ENCODE measurements around the gene ANKIB1.

Gene ANKIB1

GRCh38 chr7:92293896-92294590 lies 48.3 kb downstream of the ANKIB1 start:
- Histone ChIP-seq H3K4me1 (ENCODE audit: control insufficient read depth, insufficient read depth, low read length) (peaks cover 19% of the 10 kb centered on the region), H3K27ac (ENCODE audit: low read depth, low read length) (no peak overlapping the region), H3K27me3 (ENCODE audit: control insufficient read depth, insufficient read depth, low read length) (no peaks in the 10 kb centered on the region), H3K36me3 (ENCODE audit: control insufficient read depth, insufficient read depth, low read length) (0 out of 2 replicates have a peak, but pooled peaks cover 4% of the 10 kb centered on the region), H3K4me3 (ENCODE audit: low read depth, low read length) (no peak overlapping the region), H3K9me3 (ENCODE audit: control insufficient read depth, insufficient read depth, low read depth, low read length) (no peaks in the 10 kb centered on the region), H3K9ac (ENCODE audit: low read length) (no peak overlapping the region)

GRCh38 chr7:92295391-92295790 lies 49.6 kb downstream of the ANKIB1 start:
- H3K27ac ChIP-seq (ENCODE audit: low read depth, low read length), result no peak overlapping the region
- H3K27me3 ChIP-seq (ENCODE audit: control insufficient read depth, insufficient read depth, low read length), result no peaks in the 10 kb centered on the region
- H3K36me3 ChIP-seq (ENCODE audit: control insufficient read depth, insufficient read depth, low read length), result peaks cover 4% of the 10 kb centered on the region; the same call in 1 of the 2 replicates
- no peak overlapping the region for H3K9ac ChIP-seq (ENCODE audit: low read length)
- H3K4me1 ChIP-seq (ENCODE audit: control insufficient read depth, insufficient read depth, low read length), result peaks cover 19% of the 10 kb centered on the region
- H3K9me3 ChIP-seq (ENCODE audit: control insufficient read depth, insufficient read depth, low read depth, low read length), result no peaks in the 10 kb centered on the region
- H3K4me3 ChIP-seq (ENCODE audit: low read depth, low read length), result no peak overlapping the region

GRCh38 chr7:92296235-92296634 lies 50.5 kb downstream of the ANKIB1 start:
- H3K27ac ChIP-seq (ENCODE audit: low read depth, low read length), result no peak overlapping the region
- H3K9me3 ChIP-seq (ENCODE audit: control insufficient read depth, insufficient read depth, low read depth, low read length), result no peaks in the 10 kb centered on the region
- H3K27me3 ChIP-seq (ENCODE audit: control insufficient read depth, insufficient read depth, low read length), result no peaks in the 10 kb centered on the region
- H3K36me3 ChIP-seq (ENCODE audit: control insufficient read depth, insufficient read depth, low read length), result peaks cover 4% of the 10 kb centered on the region; the same call in 1 of the 2 replicates
- no peak overlapping the region for H3K9ac ChIP-seq (ENCODE audit: low read length)
- H3K4me3 ChIP-seq (ENCODE audit: low read depth, low read length), result no peak overlapping the region
- H3K4me1 ChIP-seq (ENCODE audit: control insufficient read depth, insufficient read depth, low read length), result peaks cover 19% of the 10 kb centered on the region

GRCh38 chr7:92296880-92297445 lies 51.2 kb downstream of the ANKIB1 start:
- H3K9ac ChIP-seq (ENCODE audit: low read length), result no peak overlapping the region
- H3K36me3 ChIP-seq (ENCODE audit: control insufficient read depth, insufficient read depth, low read length), result peaks cover 4% of the 10 kb centered on the region; the same call in 1 of the 2 replicates
- no peaks in the 10 kb centered on the region for H3K9me3 ChIP-seq (ENCODE audit: control insufficient read depth, insufficient read depth, low read depth, low read length)
- no peak overlapping the region for H3K4me3 ChIP-seq (ENCODE audit: low read depth, low read length)
- H3K27me3 ChIP-seq (ENCODE audit: control insufficient read depth, insufficient read depth, low read length), result no peaks in the 10 kb centered on the region
- H3K4me1 ChIP-seq (ENCODE audit: control insufficient read depth, insufficient read depth, low read length), result peaks cover 19% of the 10 kb centered on the region
- H3K27ac ChIP-seq (ENCODE audit: low read depth, low read length), result no peak overlapping the region

- Histone ChIP-seq H3K27me3 (ENCODE audit: control insufficient read depth, insufficient read depth, low read length) (no peaks in the 10 kb centered on the region), H3K27ac (ENCODE audit: low read depth, low read length) (no peak overlapping the region), H3K9me3 (ENCODE audit: control insufficient read depth, insufficient read depth, low read depth, low read length) (no peaks in the 10 kb centered on the region), H3K36me3 (ENCODE audit: control insufficient read depth, insufficient read depth, low read length) (peaks cover 4% of the 10 kb centered on the region; the same call in 1 of the 2 replicates), H3K9ac (ENCODE audit: low read length) (no peak overlapping the region), H3K4me1 (ENCODE audit: control insufficient read depth, insufficient read depth, low read length) (peaks cover 19% of the 10 kb centered on the region), H3K4me3 (ENCODE audit: low read depth, low read length) (no peak overlapping the region)
These were observed 52.0 kb downstream of the ANKIB1 start for GRCh38 chr7:92297736-92298135.

- Histone ChIP-seq H3K9me3 (ENCODE audit: control insufficient read depth, insufficient read depth, low read depth, low read length) (no peaks in the 10 kb centered on the region), H3K4me1 (ENCODE audit: control insufficient read depth, insufficient read depth, low read length) (no peaks in the 10 kb centered on the region), H3K27me3 (ENCODE audit: control insufficient read depth, insufficient read depth, low read length) (no peaks in the 10 kb centered on the region), H3K36me3 (ENCODE audit: control insufficient read depth, insufficient read depth, low read length) (peaks cover 6% of the 10 kb centered on the region; the same call in 1 of the 2 replicates), H3K27ac (ENCODE audit: low read depth, low read length) (no peak overlapping the region), H3K4me3 (ENCODE audit: low read depth, low read length) (no peak overlapping the region), H3K9ac (ENCODE audit: low read length) (no peak overlapping the region)
These were observed 58.0 kb downstream of the ANKIB1 start for GRCh38 chr7:92303761-92304160.

- Histone ChIP-seq H3K4me1 (ENCODE audit: control insufficient read depth, insufficient read depth, low read length) (no peaks in the 10 kb centered on the region), H3K4me3 (ENCODE audit: low read depth, low read length) (no peak overlapping the region)
These were observed 58.7 kb downstream of the ANKIB1 start for GRCh38 chr7:92304406-92304893.

GRCh38 chr7:92306153-92306552 lies 60.4 kb downstream of the ANKIB1 start:
- no peaks in the 10 kb centered on the region for H3K9me3 ChIP-seq (ENCODE audit: control insufficient read depth, insufficient read depth, low read depth, low read length)
- H3K27ac ChIP-seq (ENCODE audit: low read depth, low read length), result no peak overlapping the region
- peaks cover 6% of the 10 kb centered on the region; the same call in 1 of the 2 replicates for H3K36me3 ChIP-seq (ENCODE audit: control insufficient read depth, insufficient read depth, low read length)
- no peak overlapping the region for H3K4me3 ChIP-seq (ENCODE audit: low read depth, low read length)
- H3K4me1 ChIP-seq (ENCODE audit: control insufficient read depth, insufficient read depth, low read length), result no peaks in the 10 kb centered on the region
- H3K9ac ChIP-seq (ENCODE audit: low read length), result no peak overlapping the region
- no peaks in the 10 kb centered on the region for H3K27me3 ChIP-seq (ENCODE audit: control insufficient read depth, insufficient read depth, low read length)

More at GRCh38 chr7:92304406-92304893, 58.7 kb downstream of the ANKIB1 start:
- Histone ChIP-seq H3K36me3 (ENCODE audit: control insufficient read depth, insufficient read depth, low read length) (peaks cover 6% of the 10 kb centered on the region; the same call in 1 of the 2 replicates), H3K9ac (ENCODE audit: low read length) (no peak overlapping the region), H3K27ac (ENCODE audit: low read depth, low read length) (no peak overlapping the region), H3K9me3 (ENCODE audit: control insufficient read depth, insufficient read depth, low read depth, low read length) (no peaks in the 10 kb centered on the region), H3K27me3 (ENCODE audit: control insufficient read depth, insufficient read depth, low read length) (no peaks in the 10 kb centered on the region)

- H3K4me1 ChIP-seq (ENCODE audit: control insufficient read depth, insufficient read depth, low read length), result no peaks in the 10 kb centered on the region
- no peak overlapping the region for H3K9ac ChIP-seq (ENCODE audit: low read length)
- no peaks in the 10 kb centered on the region for H3K9me3 ChIP-seq (ENCODE audit: control insufficient read depth, insufficient read depth, low read depth, low read length)
- peaks cover 2% of the 10 kb centered on the region; the same call in 1 of the 2 replicates for H3K36me3 ChIP-seq (ENCODE audit: control insufficient read depth, insufficient read depth, low read length)
- no peaks in the 10 kb centered on the region for H3K27me3 ChIP-seq (ENCODE audit: control insufficient read depth, insufficient read depth, low read length)
- no peak overlapping the region for H3K27ac ChIP-seq (ENCODE audit: low read depth, low read length)
- H3K4me3 ChIP-seq (ENCODE audit: low read depth, low read length), result no peak overlapping the region
These were observed 67.3 kb downstream of the ANKIB1 start for GRCh38 chr7:92313055-92313454.

- no peaks in the 10 kb centered on the region for H3K4me1 ChIP-seq (ENCODE audit: control insufficient read depth, insufficient read depth, low read length)
- no peaks in the 10 kb centered on the region for H3K27me3 ChIP-seq (ENCODE audit: control insufficient read depth, insufficient read depth, low read length)
- H3K4me3 ChIP-seq (ENCODE audit: low read depth, low read length), result no peak overlapping the region
- no peak overlapping the region for H3K9ac ChIP-seq (ENCODE audit: low read length)
- H3K36me3 ChIP-seq (ENCODE audit: control insufficient read depth, insufficient read depth, low read length), result no peaks in the 10 kb centered on the region
- no peaks in the 10 kb centered on the region for H3K9me3 ChIP-seq (ENCODE audit: control insufficient read depth, insufficient read depth, low read depth, low read length)
- no peak overlapping the region for H3K27ac ChIP-seq (ENCODE audit: low read depth, low read length)
These were observed 73.5 kb downstream of the ANKIB1 start for GRCh38 chr7:92319243-92319642.

- Histone ChIP-seq H3K27me3 (ENCODE audit: control insufficient read depth, insufficient read depth, low read length) (no peaks in the 10 kb centered on the region), H3K36me3 (ENCODE audit: control insufficient read depth, insufficient read depth, low read length) (no peaks in the 10 kb centered on the region), H3K4me3 (ENCODE audit: low read depth, low read length) (no peak overlapping the region), H3K4me1 (ENCODE audit: control insufficient read depth, insufficient read depth, low read length) (no peaks in the 10 kb centered on the region), H3K9me3 (ENCODE audit: control insufficient read depth, insufficient read depth, low read depth, low read length) (no peaks in the 10 kb centered on the region), H3K27ac (ENCODE audit: low read depth, low read length) (no peak overlapping the region), H3K9ac (ENCODE audit: low read length) (no peak overlapping the region)
These were observed 79.4 kb downstream of the ANKIB1 start for GRCh38 chr7:92325173-92325572.

All from HUES6 (cell line).